Astrocyte (in vitro differentiated cells and primary cell): Measurements from ENCODE around the gene WDR45B. TPM values are rescaled to one million over a fixed set of nuclear protein-coding genes. Genes with fewer than 3 reads are reported as not detected.

ENCODE experiments used
- DNase-seq: peaks from one replicate; pipeline ENCODE4 v3.0.0-alpha.2; 2010; ENCODE audit warnings: low read depth
- FAIRE-seq: peaks from 2 replicates; lab custom pipeline; 2011; peaks lifted over from hg19 to GRCh38; lab: Jason Lieb, UNC
- H2AFZ ChIP-seq: 2 replicates; pipeline ENCODE4 v1.6.0; 2012; ENCODE audit warnings: low read depth, low read length, inconsistent platforms
- H3K27ac ChIP-seq: 2 replicates; pipeline ENCODE4 v1.5.1; 2011; ENCODE audit warnings: low read depth, low read length, inconsistent platforms
- H3K27me3 ChIP-seq: 2 replicates; pipeline ENCODE4 v1.6.0; 2011; ENCODE audit warnings: low read length, inconsistent platforms; ENCODE audit not compliant: insufficient read depth
- H3K36me3 ChIP-seq: 2 replicates; pipeline ENCODE4 v1.5.1; 2011; ENCODE audit warnings: low read length, inconsistent platforms; ENCODE audit not compliant: insufficient read depth
- H3K4me1 ChIP-seq: 2 replicates; pipeline ENCODE4 v1.5.1; 2011; ENCODE audit warnings: low read length, inconsistent platforms; ENCODE audit not compliant: insufficient read depth
- H3K4me2 ChIP-seq: 2 replicates; pipeline ENCODE4 v1.6.0; 2012; ENCODE audit warnings: low read length, inconsistent platforms
- H3K4me3 ChIP-seq: 2 replicates; pipeline ENCODE4 v1.5.1; 2011; ENCODE audit warnings: low read depth, mild to moderate bottlenecking, low read length, inconsistent platforms; ENCODE audit not compliant: insufficient read depth
- H3K79me2 ChIP-seq: 2 replicates; pipeline ENCODE4 v1.6.0; 2012; ENCODE audit warnings: mild to moderate bottlenecking, low read length, inconsistent platforms; ENCODE audit not compliant: insufficient read depth
- H3K9ac ChIP-seq: 2 replicates; pipeline ENCODE4 v1.6.0; 2012; ENCODE audit warnings: mild to moderate bottlenecking, low read length, inconsistent platforms
- H3K9me3 ChIP-seq: 2 replicates; pipeline ENCODE4 v1.5.1; 2012; ENCODE audit warnings: low read depth, mild to moderate bottlenecking, low read length, inconsistent platforms; ENCODE audit not compliant: insufficient read depth
- H4K20me1 ChIP-seq: 2 replicates; pipeline ENCODE4 v1.6.0; 2012; ENCODE audit warnings: low read length, inconsistent platforms; ENCODE audit not compliant: insufficient read depth
- H3K27ac Mint-ChIP-seq: one replicate; pipeline ENCODE4 v1.8.0; 2021; ENCODE audit warnings: mild to moderate bottlenecking, mixed read lengths; ENCODE audit not compliant: unreplicated experiment
- H3K27me3 Mint-ChIP-seq: one replicate; pipeline ENCODE4 v1.8.0; 2021; ENCODE audit warnings: low read depth, mixed read lengths; ENCODE audit not compliant: unreplicated experiment
- H3K36me3 Mint-ChIP-seq: one replicate; pipeline ENCODE4 v1.8.0; 2021; ENCODE audit warnings: low read depth, mixed read lengths; ENCODE audit not compliant: unreplicated experiment
- H3K4me1 Mint-ChIP-seq: one replicate; pipeline ENCODE4 v1.8.0; 2021; ENCODE audit warnings: low read depth, mixed read lengths; ENCODE audit not compliant: unreplicated experiment
- H3K4me3 Mint-ChIP-seq: one replicate; pipeline ENCODE4 v1.8.0; 2021; ENCODE audit warnings: mild to moderate bottlenecking, moderate library complexity, mixed read lengths; ENCODE audit not compliant: unreplicated experiment
- H3K9me3 Mint-ChIP-seq: one replicate; pipeline ENCODE4 v1.8.0; 2021; ENCODE audit warnings: mild to moderate bottlenecking, mixed read lengths; ENCODE audit not compliant: unreplicated experiment
- EZH2 ChIP-seq: IDR thresholded peaks from 2 replicates; pipeline ENCODE4 v1.6.1; 2012; ENCODE audit warnings: mild to moderate bottlenecking, low read length, inconsistent platforms; ENCODE audit not compliant: insufficient read depth
- total RNA-seq: library from RNA; stranded (reverse); gene quantifications from 2 replicates; pipeline ENCODE4 v1.2.1, GENCODE V29; 2021
- TF ChIP-seq, protein P1 (sequence below): IDR thresholded peaks from 2 replicates; pipeline ENCODE4 v1.5.1; 2011; ENCODE audit warnings: low read depth, mild to moderate bottlenecking, inconsistent platforms, low read length, moderate library complexity; ENCODE audit not compliant: insufficient read depth

Gene WDR45B
- total RNA-seq, 1 donor from 2014 or later: 75.4 TPM

GRCh38 chr17:82659886-82660285 is 11.6 kb upstream of the WDR45B start:
- Mint-ChIP-seq H3K4me3 (no peak overlapping the region), H3K27ac (no peak overlapping the region), H3K27me3 (no peaks in the 10 kb centered on the region), H3K4me1 (peaks cover 1% of the 10 kb centered on the region), H3K9me3 (no peaks in the 10 kb centered on the region), H3K36me3 (peaks cover 24% of the 10 kb centered on the region)
- Histone ChIP-seq H3K79me2 (no peaks in the 10 kb centered on the region), H4K20me1 (no peaks in the 10 kb centered on the region), H3K27ac (no peak overlapping the region), H3K4me2 (no peak overlapping the region), H3K9me3 (no peaks in the 10 kb centered on the region), H3K36me3 (no peaks in the 10 kb centered on the region), H3K9ac (no peak overlapping the region), H3K27me3 (no peaks in the 10 kb centered on the region), H3K4me1 (no peaks in the 10 kb centered on the region), H2AFZ (no peak overlapping the region), H3K4me3 (no peak overlapping the region)
- TF ChIP-seq EZH2: no peak
- TF ChIP-seq, protein P1, sequence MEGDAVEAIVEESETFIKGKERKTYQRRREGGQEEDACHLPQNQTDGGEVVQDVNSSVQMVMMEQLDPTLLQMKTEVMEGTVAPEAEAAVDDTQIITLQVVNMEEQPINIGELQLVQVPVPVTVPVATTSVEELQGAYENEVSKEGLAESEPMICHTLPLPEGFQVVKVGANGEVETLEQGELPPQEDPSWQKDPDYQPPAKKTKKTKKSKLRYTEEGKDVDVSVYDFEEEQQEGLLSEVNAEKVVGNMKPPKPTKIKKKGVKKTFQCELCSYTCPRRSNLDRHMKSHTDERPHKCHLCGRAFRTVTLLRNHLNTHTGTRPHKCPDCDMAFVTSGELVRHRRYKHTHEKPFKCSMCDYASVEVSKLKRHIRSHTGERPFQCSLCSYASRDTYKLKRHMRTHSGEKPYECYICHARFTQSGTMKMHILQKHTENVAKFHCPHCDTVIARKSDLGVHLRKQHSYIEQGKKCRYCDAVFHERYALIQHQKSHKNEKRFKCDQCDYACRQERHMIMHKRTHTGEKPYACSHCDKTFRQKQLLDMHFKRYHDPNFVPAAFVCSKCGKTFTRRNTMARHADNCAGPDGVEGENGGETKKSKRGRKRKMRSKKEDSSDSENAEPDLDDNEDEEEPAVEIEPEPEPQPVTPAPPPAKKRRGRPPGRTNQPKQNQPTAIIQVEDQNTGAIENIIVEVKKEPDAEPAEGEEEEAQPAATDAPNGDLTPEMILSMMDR: no peak
- DNase-seq (no peak), FAIRE-seq (no peak)

DNA sequence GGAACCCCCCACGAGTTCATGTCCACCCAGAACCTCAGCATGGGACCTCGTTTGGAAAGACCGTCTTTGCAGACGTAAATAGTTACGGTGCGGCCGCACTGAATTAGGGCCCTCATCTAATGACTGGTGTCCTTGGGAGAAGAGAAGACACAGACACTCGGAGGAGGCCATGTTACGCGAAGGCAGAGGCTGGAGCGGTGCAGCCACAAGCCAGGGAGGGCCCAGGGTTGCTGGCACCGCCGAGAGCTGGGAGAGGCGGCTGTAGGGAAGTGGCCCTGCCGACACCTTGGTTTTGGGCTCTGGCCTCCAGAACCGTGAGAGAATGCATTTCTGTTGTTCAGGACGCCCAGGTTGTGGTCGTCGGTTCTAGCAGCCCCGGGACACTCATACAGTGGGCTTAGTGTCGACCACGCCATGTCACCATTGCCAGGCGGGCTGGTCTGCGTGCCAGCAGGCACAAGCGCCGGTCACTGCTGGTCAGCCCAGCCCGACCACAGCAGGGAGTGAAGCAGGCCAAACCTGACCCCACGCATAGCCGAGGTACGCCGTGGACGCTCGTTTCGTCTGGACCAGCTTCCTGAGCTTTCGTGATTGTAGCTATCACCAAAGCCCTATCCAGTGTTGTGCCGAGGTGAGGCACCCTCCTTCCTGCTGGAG is 10.7 kb upstream of the WDR45B start:
- Histone ChIP-seq H3K27ac (no peak overlapping the region), H3K9ac (no peak overlapping the region), H3K36me3 (no peaks in the 10 kb centered on the region), H3K4me2 (no peak overlapping the region), H3K27me3 (no peaks in the 10 kb centered on the region), H3K4me1 (no peaks in the 10 kb centered on the region), H4K20me1 (no peaks in the 10 kb centered on the region), H3K79me2 (no peaks in the 10 kb centered on the region), H2AFZ (no peak overlapping the region), H3K4me3 (no peak overlapping the region), H3K9me3 (no peaks in the 10 kb centered on the region)
- Mint-ChIP-seq H3K9me3 (no peaks in the 10 kb centered on the region), H3K4me1 (no peaks in the 10 kb centered on the region), H3K4me3 (no peak overlapping the region), H3K36me3 (peaks cover 24% of the 10 kb centered on the region), H3K27me3 (no peaks in the 10 kb centered on the region), H3K27ac (no peak overlapping the region)
- TF ChIP-seq EZH2: no peak
- TF ChIP-seq, protein P1: no peak
- FAIRE-seq (no peak), DNase-seq (no peak)

- Histone ChIP-seq H3K4me1 (no peaks in the 10 kb centered on the region), H3K79me2 (no peaks in the 10 kb centered on the region), H3K36me3 (no peaks in the 10 kb centered on the region), H3K27me3 (no peaks in the 10 kb centered on the region), H3K9me3 (no peaks in the 10 kb centered on the region), H3K4me3 (no peak overlapping the region), H3K27ac (no peak overlapping the region), H4K20me1 (no peaks in the 10 kb centered on the region), H3K4me2 (no peak overlapping the region), H2AFZ (no peak overlapping the region), H3K9ac (no peak overlapping the region)
- Mint-ChIP-seq H3K9me3 (no peaks in the 10 kb centered on the region), H3K36me3 (peaks cover 24% of the 10 kb centered on the region), H3K27ac (no peak overlapping the region), H3K4me3 (no peak overlapping the region), H3K4me1 (no peaks in the 10 kb centered on the region), H3K27me3 (peaks cover 2% of the 10 kb centered on the region)
- TF ChIP-seq EZH2: no peak
- TF ChIP-seq, protein P1: no peak
- FAIRE-seq (no peak), DNase-seq (no peak)
These were observed 10.1 kb upstream of the WDR45B start for GRCh38 chr17:82658331-82658730.
